B cell (primary cell): ENCODE results near the gene CDH12. TPM values are rescaled to one million over a fixed set of nuclear protein-coding genes. Genes with fewer than 3 reads are reported as not detected.

Experiments used
- ATAC-seq: fragments of 200-7000 bp; cut with Tn5 transposase; one replicate; pipeline ENCODE4 v1.10.0; 2021; ENCODE audit warnings: low read depth, mild to moderate bottlenecking, moderate number of reproducible peaks, moderate library complexity
- CTCF ChIA-PET: fragments of 350-600 bp; sonication (Branson Sonifier 250); formaldehyde crosslinking; loops from one replicate; lab custom pipeline; 2021; ENCODE audit warnings: antibody characterized with exemption, inconsistent platforms; lab: Charles Lee
- POLR2A ChIA-PET: fragments of 350-600 bp; sonication (Branson Sonifier 250); formaldehyde crosslinking; loops from one replicate; lab custom pipeline; 2021; ENCODE audit warnings: antibody characterized with exemption; lab: Charles Lee
- DNase-seq: peaks from one replicate; pipeline ENCODE4 v3.0.0; 2013
- H2AFZ ChIP-seq: 2 replicates; pipeline ENCODE4 v1.6.1; 2012; ENCODE audit warnings: mild to moderate bottlenecking, low read depth, low read length; ENCODE audit not compliant: insufficient read depth, poor library complexity, severe bottlenecking
- H3K27ac ChIP-seq, 2 donors: 1 replicate in 1 of 2; 2 replicates in 1 of 2; pipeline ENCODE4 v1.5.1; 2012 to 2013; ENCODE audit warnings: low read length in 2 of 2, mild to moderate bottlenecking in 2 of 2, moderate library complexity in 1 of 2
- H3K27me3 ChIP-seq, 4 experiments: fragments of 200-600 bp in 1 of 4; sonication (generic) in 1 of 4; replicated peaks in 1 of 4; 1 replicate in 2 of 4; 2 replicates in 2 of 4; pipeline versions ENCODE4 v1.6.1 to v1.7.0; 2013 to 2016; ENCODE audit warnings: low read length in 3 of 4, mild to moderate bottlenecking in 2 of 4, mixed read lengths in 1 of 4, moderate library complexity in 1 of 4; ENCODE audit not compliant: insufficient read depth in 4 of 4, control insufficient read depth in 3 of 4; ENCODE audit errors: control extremely low read depth in 1 of 4
- H3K36me3 ChIP-seq, 2 experiments: replicated peaks in 1 of 2; 1 replicate in 1 of 2; 2 replicates in 1 of 2; pipeline versions ENCODE4 v1.6.1 to v1.7.1; 2013; ENCODE audit warnings: low read length in 1 of 2; ENCODE audit not compliant: insufficient read depth in 2 of 2, control insufficient read depth in 1 of 2; ENCODE audit errors: control extremely low read depth in 1 of 2, extremely low read depth in 1 of 2
- H3K4me1 ChIP-seq, 2 donors: fragments of 200-600 bp in 1 of 2; sonication (generic) in 1 of 2; 1 replicate in 1 of 2; 2 replicates in 1 of 2; pipeline versions ENCODE4 v1.5.1 to v1.6.1; 2013 to 2017; ENCODE audit warnings: low read length in 2 of 2; ENCODE audit not compliant: control insufficient read depth in 2 of 2, insufficient read depth in 2 of 2
- H3K4me2 ChIP-seq: replicated peaks from 2 replicates; pipeline ENCODE3; 2012; ENCODE audit warnings: mild to moderate bottlenecking, low read depth, low read length; ENCODE audit not compliant: poor library complexity, severe bottlenecking
- H3K4me3 ChIP-seq, 5 experiments: fragments of 200-600 bp in 1 of 5; sonication (generic) in 1 of 5; 1 replicate in 3 of 5; 2 replicates in 2 of 5; pipeline versions ENCODE4 v1.5.1 to v1.7.0; 2011 to 2016; ENCODE audit warnings: low read length in 4 of 5, mild to moderate bottlenecking in 4 of 5, low read depth in 2 of 5, control low read depth in 1 of 5, moderate library complexity in 1 of 5; ENCODE audit not compliant: insufficient read depth in 1 of 5; ENCODE audit errors: control extremely low read depth in 1 of 5, extremely low read depth in 1 of 5
- H3K79me2 ChIP-seq: fragments of 200-600 bp; sonication (generic); one replicate; pipeline ENCODE4 v1.6.0; 2016; ENCODE audit warnings: low read length; ENCODE audit not compliant: control insufficient read depth, insufficient read depth
- H3K9ac ChIP-seq: fragments of 200-600 bp; sonication (generic); 2 replicates; pipeline ENCODE4 v1.6.1; 2017; ENCODE audit warnings: mild to moderate bottlenecking, low read length, moderate library complexity
- H3K9me3 ChIP-seq, 3 donors: one replicate each; pipeline versions ENCODE4 v1.6.1 to v1.7.1; 2013; ENCODE audit warnings: low read length in 2 of 3; ENCODE audit not compliant: control insufficient read depth in 2 of 3, insufficient read depth in 1 of 3; ENCODE audit errors: control extremely low read depth in 1 of 3
- H4K20me1 ChIP-seq: 2 replicates; pipeline ENCODE4 v1.6.0; 2012; ENCODE audit warnings: mild to moderate bottlenecking, low read length; ENCODE audit not compliant: insufficient read depth, control insufficient read depth, poor library complexity, severe bottlenecking
- H3K27ac Mint-ChIP-seq: one replicate; pipeline ENCODE4 v1.8.0; 2021; ENCODE audit warnings: mixed read lengths
- H3K27me3 Mint-ChIP-seq: one replicate; pipeline ENCODE4 v1.8.0; 2021; ENCODE audit warnings: mixed read lengths
- H3K4me1 Mint-ChIP-seq: one replicate; pipeline ENCODE4 v1.8.0; 2021; ENCODE audit warnings: mixed read lengths
- H3K4me3 Mint-ChIP-seq: one replicate; pipeline ENCODE4 v1.8.0; 2021; ENCODE audit warnings: mixed read lengths
- H3K9me3 Mint-ChIP-seq: one replicate; pipeline ENCODE4 v1.8.0; 2022; ENCODE audit warnings: mixed read lengths; ENCODE audit not compliant: insufficient read depth
- CTCF ChIP-seq: fragments of 200-600 bp; IDR thresholded peaks from one replicate; pipeline ENCODE4 v1.8.0; 2022; ENCODE audit warnings: antibody characterized with exemption, mild to moderate bottlenecking
- EZH2 ChIP-seq: IDR thresholded peaks from 2 replicates; pipeline ENCODE4 v1.6.1; 2012; ENCODE audit warnings: borderline replicate concordance, low read depth, mild to moderate bottlenecking, moderate library complexity, low read length; ENCODE audit not compliant: insufficient read depth, poor library complexity, severe bottlenecking
- WGBS: methylation state at CpG from one replicate; pipeline ENCODE4 v1.1.5; 2013; ENCODE audit warnings: missing lambda C conversion rate; ENCODE audit not compliant: insufficient coverage; 5-methylcytosine and 5-hydroxymethylcytosine counted together
- intact Hi-C: fragments of 100-400 bp; cut with micrococcal nuclease; formaldehyde crosslinking; loops from one replicate; pipeline ENCODE4 v1.10.0; 2022
- polyA plus RNA-seq: library from polyadenylated mRNA; depleted of rRNA; stranded (reverse); fragments of >200 nt; gene quantifications from 2 replicates; pipeline ENCODE4 v1.2.3, GENCODE V29; 2012
- total RNA-seq, 2 donors: library from RNA; stranded (reverse); fragments of 120-200 nt in 1 of 2; gene quantifications; 1 replicate in 1 of 2; 2 replicates in 1 of 2; pipeline versions ENCODE4 v1.2.3 to v1.2.4, GENCODE V29; 2013 to 2022

CDH12 gene
- total and polyA plus RNA-seq, 2 donors (not counting 1 experiment from before 2014, with no cell fraction given): not detected

DNA sequence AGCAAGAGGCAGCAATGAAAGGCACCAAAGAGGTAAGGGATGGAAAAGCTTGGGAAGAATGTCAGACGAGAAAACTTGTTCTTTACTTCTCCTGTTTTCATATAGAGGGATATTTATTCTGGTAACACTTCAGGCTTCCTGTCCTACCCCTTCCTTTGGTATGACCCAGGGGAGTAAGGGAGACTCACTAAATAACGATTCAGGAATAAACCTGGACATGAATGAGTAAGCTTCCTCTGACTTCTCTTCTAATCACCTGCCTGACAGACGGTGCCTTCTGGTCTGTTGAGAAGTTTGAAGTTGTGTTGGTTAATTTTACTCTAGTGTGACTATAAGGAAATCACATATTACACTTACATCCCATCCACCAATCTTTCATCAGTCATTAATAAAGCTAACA lies 461.2 kb downstream of the CDH12 start:
- DNase-seq (no peak), ATAC-seq (no peak)
- ChIA-PET CTCF (no interaction called here), POLR2A (no interaction called here)
- H3K27ac ChIP-seq: no peak overlapping the region
- Mint-ChIP-seq H3K9me3 (peaks cover 3% of the 10 kb centered on the region), H3K27me3 (no peaks in the 10 kb centered on the region), H3K4me3 (no peak overlapping the region), H3K4me1 (no peaks in the 10 kb centered on the region), H3K27ac (no peak overlapping the region)
- intact Hi-C loops: no loop called here
- H3K9me3 ChIP-seq: no peaks in the 10 kb centered on the region
- no peaks in the 10 kb centered on the region for H3K27me3 ChIP-seq
- WGBS: no CpG with 5 or more reads among the region's 3 CpGs
- no peak overlapping the region for H3K9ac ChIP-seq
- no peaks in the 10 kb centered on the region for H4K20me1 ChIP-seq
- H3K4me3 ChIP-seq: no peak overlapping the region
- no peak overlapping the region for H3K4me2 ChIP-seq
- no peaks in the 10 kb centered on the region for H3K36me3 ChIP-seq
- TF ChIP-seq CTCF (no peak), EZH2 (no peak)
- no peaks in the 10 kb centered on the region for H3K79me2 ChIP-seq
- H2AFZ ChIP-seq: no peak overlapping the region
- no peaks in the 10 kb centered on the region for H3K4me1 ChIP-seq

GRCh38 chr5:22390888-22391287 lies 462.3 kb downstream of the CDH12 start:
- Histone ChIP-seq H3K9ac (no peak overlapping the region), H3K79me2 (no peaks in the 10 kb centered on the region), H3K4me1 (no peaks in the 10 kb centered on the region), H2AFZ (no peak overlapping the region), H3K4me3 (no peak overlapping the region), H3K27me3 (no peaks in the 10 kb centered on the region), H3K36me3 (no peaks in the 10 kb centered on the region), H3K9me3 (no peaks in the 10 kb centered on the region), H4K20me1 (no peaks in the 10 kb centered on the region), H3K4me2 (no peak overlapping the region), H3K27ac (no peak overlapping the region)
- CTCF ChIA-PET: no interaction called here
- POLR2A ChIA-PET: no interaction called here
- DNase-seq: no peak
- Mint-ChIP-seq H3K4me1 (no peaks in the 10 kb centered on the region), H3K4me3 (no peak overlapping the region), H3K27me3 (no peaks in the 10 kb centered on the region), H3K27ac (no peak overlapping the region), H3K9me3 (peaks cover 3% of the 10 kb centered on the region)
- ATAC-seq: no peak
- TF ChIP-seq CTCF: no peak
- no peak for TF ChIP-seq EZH2
- intact Hi-C loops: no loop called here
